ENCODE results near the gene IL20RB. TPM values are rescaled to one million over a fixed set of nuclear protein-coding genes. Genes with fewer than 3 reads are reported as not detected.

Gene IL20RB
- total and polyA plus RNA-seq, 2 of the 13 experiments (the other 11 are each of a cell fraction or from before 2014, with no cell fraction given): 0.22 to 0.32 TPM

GRCh38 chr3:136974670-136975069 lies 16.9 kb downstream of the IL20RB start:
- WGBS (ENCODE audit: low lambda C conversion rate): 66% methylated on average over 2 of the region's 2 CpGs
- no peaks in the 10 kb centered on the region for H3K36me3 ChIP-seq (replicated peaks in 1 of 2; ENCODE audit: control insufficient read depth in 1 of 2, insufficient read depth in 2 of 2, low read length in 2 of 2)

DNA sequence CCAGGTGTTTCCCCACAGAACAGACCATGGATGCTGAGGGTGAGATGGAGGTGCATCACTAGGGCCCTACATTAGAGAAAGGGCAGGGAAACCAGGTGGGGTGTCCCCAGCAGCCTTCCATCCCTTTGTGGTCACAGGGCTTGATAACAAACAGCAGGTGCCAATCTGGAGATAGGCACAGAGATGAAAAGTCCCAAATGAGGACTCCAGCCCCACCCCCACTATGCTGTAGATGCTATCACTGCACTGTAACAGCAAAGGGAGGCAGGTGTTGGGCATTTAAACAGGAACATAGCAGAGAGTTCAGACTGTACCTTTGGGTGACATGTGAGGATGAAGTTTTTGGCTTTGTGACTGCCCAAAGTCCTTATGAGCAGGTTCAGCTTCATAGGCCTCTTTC lies 21.4 kb downstream of the IL20RB start:
- no peak for ATAC-seq
- intact Hi-C loops (cut with micrococcal nuclease; ENCODE audit: unreplicated experiment): no loop called here

More at GRCh38 chr3:136974670-136975069, 16.9 kb downstream of the IL20RB start:
- intact Hi-C loops (cut with micrococcal nuclease; ENCODE audit: unreplicated experiment): no loop called here
- Histone ChIP-seq H3K4me1 (ENCODE audit: insufficient read depth, low read length) (peaks cover 17% of the 10 kb centered on the region), H3K27ac (ENCODE audit: extremely low read length, insufficient read depth, low read length) (no peak overlapping the region), H3K4me3 (replicated peaks in 1 of 3; ENCODE audit: insufficient read depth in 1 of 3, low read depth in 2 of 3, low read length in 3 of 3) (no peak overlapping the region), H3K9me3 (ENCODE audit: low read length) (peaks cover 8% of the 10 kb centered on the region), H3K9ac (ENCODE audit: insufficient read depth, low read depth, low read length) (no peak overlapping the region), H2AFZ (ENCODE audit: low read length) (no peak overlapping the region), H3K4me2 (ENCODE audit: low read depth, low read length) (no peak overlapping the region), H4K20me1 (ENCODE audit: insufficient read depth, low read length) (no peaks in the 10 kb centered on the region), H3K27me3 (ENCODE audit: control insufficient read depth in 1 of 2, insufficient read depth in 2 of 2, low read length in 2 of 2) (no peaks in the 10 kb centered on the region), H3K79me2 (ENCODE audit: insufficient read depth, low read length) (no peaks in the 10 kb centered on the region)
- TF ChIP-seq ELF4 (CRISPR knock-in tag; IDR thresholded peaks at IDR 0.05; ENCODE audit: borderline replicate concordance) (no peak), STAG1 (CRISPR knock-in tag; IDR thresholded peaks at IDR 0.05) (no peak), ZNF160 (CRISPR knock-in tag; IDR thresholded peaks at IDR 0.05) (peak; percentile 97), PPARG (CRISPR knock-in tag; conservative IDR thresholded peaks at IDR 0.05) (no peak)
- BruUV-seq (replicated peaks): no TSS peak
- no peak for FAIRE-seq
- no peak for ATAC-seq
- ChIA-PET POLR2A (no interaction called here), CTCF (ENCODE audit: low intra/inter-chr PET ratio, low total read pairs) (no interaction called here)
- in situ Hi-C loops (cut with HindIII; ENCODE audit: extremely low pct_ligation_motif_present, low pct_unique_long_range_greater_than_20kb): no loop called here
- DNase-seq (ENCODE audit: low spot score): no peak

More for the DNA sequence above, 21.4 kb downstream of the IL20RB start:
- no peak overlapping the region for H3K4me2 ChIP-seq (ENCODE audit: low read depth, low read length)
- BruUV-seq (replicated peaks): no TSS peak
- no peak overlapping the region for H3K27ac ChIP-seq (ENCODE audit: extremely low read length, insufficient read depth, low read length)
- no peaks in the 10 kb centered on the region for H3K79me2 ChIP-seq (ENCODE audit: insufficient read depth, low read length)
- H3K36me3 ChIP-seq (replicated peaks in 1 of 2; ENCODE audit: control insufficient read depth in 1 of 2, insufficient read depth in 2 of 2, low read length in 2 of 2): no peaks in the 10 kb centered on the region
- TF ChIP-seq ZFP36L1 (CRISPR knock-in tag; IDR thresholded peaks at IDR 0.05) (no peak), MAFF (IDR thresholded peaks at IDR 0.05; ENCODE audit: low read depth, low read length) (no peak), ZNF616 (CRISPR knock-in tag; IDR thresholded peaks at IDR 0.05; ENCODE audit: low read depth) (no peak), KDM4B (CRISPR knock-in tag; IDR thresholded peaks at IDR 0.05) (no peak), ZNF251 (CRISPR knock-in tag; IDR thresholded peaks at IDR 0.05) (no peak), ZNF549 (CRISPR knock-in tag; IDR thresholded peaks at IDR 0.05) (no peak), MAFG (CRISPR knock-in tag; IDR thresholded peaks at IDR 0.05) (no peak)
- no peaks in the 10 kb centered on the region for H4K20me1 ChIP-seq (ENCODE audit: insufficient read depth, low read length)
- no peak overlapping the region for H3K4me3 ChIP-seq (replicated peaks in 1 of 3; ENCODE audit: insufficient read depth in 1 of 3, low read depth in 2 of 3, low read length in 3 of 3)
- no peak overlapping the region for H2AFZ ChIP-seq (ENCODE audit: low read length)
- in situ Hi-C loops (cut with HindIII; ENCODE audit: extremely low pct_ligation_motif_present, low pct_unique_long_range_greater_than_20kb): no loop called here
- FAIRE-seq (no peak), DNase-seq (ENCODE audit: low spot score) (no peak)
- no peaks in the 10 kb centered on the region for H3K27me3 ChIP-seq (ENCODE audit: control insufficient read depth in 1 of 2, insufficient read depth in 2 of 2, low read length in 2 of 2)
- no peaks in the 10 kb centered on the region for H3K4me1 ChIP-seq (ENCODE audit: insufficient read depth, low read length)
- ChIA-PET POLR2A (no interaction called here), CTCF (ENCODE audit: low intra/inter-chr PET ratio, low total read pairs) (no interaction called here)
- H3K9ac ChIP-seq (ENCODE audit: insufficient read depth, low read depth, low read length): no peak overlapping the region
- H3K9me3 ChIP-seq (ENCODE audit: low read length): peaks cover 5% of the 10 kb centered on the region

Measured in HepG2 (cell line).